Suprapubic skin (tissue), 4 donors: ENCODE measurements around the gene NRG4. TPM values are rescaled to one million over a fixed set of nuclear protein-coding genes. Genes with fewer than 3 reads are reported as not detected.

ENCODE experiments used
- DNase-seq, 2 donors: peaks; one replicate each; pipeline ENCODE4 v3.0.0-alpha.2; 2019; ENCODE audit warnings: low spot score in 2 of 2
- H3K27ac ChIP-seq: fragments of 200-600 bp; sonication (generic); one replicate; pipeline ENCODE4 v1.5.1; 2019
- H3K27me3 ChIP-seq: fragments of 200-600 bp; sonication (generic); one replicate; pipeline ENCODE4 v1.5.1; 2019
- H3K36me3 ChIP-seq: fragments of 200-600 bp; sonication (generic); one replicate; pipeline ENCODE4 v1.5.1; 2019
- H3K4me1 ChIP-seq: fragments of 200-600 bp; sonication (generic); one replicate; pipeline ENCODE4 v1.5.1; 2019
- H3K4me3 ChIP-seq: fragments of 200-600 bp; sonication (generic); one replicate; pipeline ENCODE4 v1.5.1; 2019; ENCODE audit warnings: mild to moderate bottlenecking
- H3K9me3 ChIP-seq: fragments of 200-600 bp; sonication (generic); one replicate; pipeline ENCODE4 v1.5.1; 2019
- EP300 ChIP-seq: sonication (generic); formaldehyde crosslinking; IDR thresholded peaks from one replicate; pipeline ENCODE4 v1.6.1; 2017; ENCODE audit warnings: antibody characterized with exemption
- POLR2A ChIP-seq, 2 donors: fragments of 450-650 bp; IDR thresholded peaks; one replicate each; pipeline ENCODE4 v1.6.1; 2017; ENCODE audit warnings: antibody characterized with exemption in 2 of 2, mild to moderate bottlenecking in 2 of 2, moderate library complexity in 2 of 2
- POLR2AphosphoS5 ChIP-seq, 3 donors: sonication (generic); formaldehyde crosslinking; IDR thresholded peaks; one replicate each; pipeline ENCODE4 v1.6.1; 2017; ENCODE audit warnings: antibody characterized with exemption in 3 of 3
- WGBS: methylation state at CpG from one replicate; pipeline ENCODE4 v1.1.5; 2018; 5-methylcytosine and 5-hydroxymethylcytosine counted together
- total RNA-seq, 4 donors: library from RNA; depleted of rRNA; stranded (reverse); fragments of >200 nt; gene quantifications; one replicate each; pipeline ENCODE4 v1.1.0, GENCODE V29; 2016
- TF ChIP-seq, protein P1 (sequence below), 2 donors: fragments of 200-600 bp in 1 of 2; fragments of 450-650 bp in 1 of 2; sonication (generic) in 1 of 2; IDR thresholded peaks; one replicate each; pipeline ENCODE4 v1.5.1; 2016 to 2019; ENCODE audit warnings: antibody characterized with exemption in 2 of 2, mild to moderate bottlenecking in 1 of 2, moderate library complexity in 1 of 2

NRG4 gene
- total RNA-seq, 4 donors from 2014 or later, result 0.17 to 4.6 (median 2.9) TPM

DNA sequence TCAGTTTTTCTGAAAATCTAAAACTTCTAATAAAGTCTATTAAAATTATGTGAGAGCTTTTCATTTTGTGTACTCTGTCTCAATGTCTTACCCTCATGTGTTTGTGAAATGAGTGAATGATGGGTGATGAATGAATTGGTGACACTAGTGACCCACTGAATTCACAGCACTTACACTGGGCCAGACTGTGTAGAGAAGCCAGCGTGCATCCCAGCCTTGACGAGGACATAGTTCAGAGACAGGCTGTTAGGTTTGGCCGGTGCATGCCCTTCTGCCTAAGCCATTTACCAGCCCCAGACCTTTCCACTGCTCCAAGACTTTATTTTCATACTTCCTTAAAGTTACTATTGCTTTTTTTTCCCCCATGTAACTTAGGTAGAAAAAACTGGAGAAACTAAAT, 69.8 kb downstream of the NRG4 start:
- peaks cover 2% of the 10 kb centered on the region for H3K4me1 ChIP-seq
- H3K27ac ChIP-seq, result no peak overlapping the region
- DNase-seq, result no peak
- no peak overlapping the region for H3K4me3 ChIP-seq
- 62% methylated on average over 3 of the region's 3 CpGs for WGBS
- TF ChIP-seq POLR2A (IDR thresholded peaks at IDR 0.05) (no peak), EP300 (no peak), POLR2AphosphoS5 (IDR thresholded peaks at IDR 0.05) (no peak)
- TF ChIP-seq, protein P1, sequence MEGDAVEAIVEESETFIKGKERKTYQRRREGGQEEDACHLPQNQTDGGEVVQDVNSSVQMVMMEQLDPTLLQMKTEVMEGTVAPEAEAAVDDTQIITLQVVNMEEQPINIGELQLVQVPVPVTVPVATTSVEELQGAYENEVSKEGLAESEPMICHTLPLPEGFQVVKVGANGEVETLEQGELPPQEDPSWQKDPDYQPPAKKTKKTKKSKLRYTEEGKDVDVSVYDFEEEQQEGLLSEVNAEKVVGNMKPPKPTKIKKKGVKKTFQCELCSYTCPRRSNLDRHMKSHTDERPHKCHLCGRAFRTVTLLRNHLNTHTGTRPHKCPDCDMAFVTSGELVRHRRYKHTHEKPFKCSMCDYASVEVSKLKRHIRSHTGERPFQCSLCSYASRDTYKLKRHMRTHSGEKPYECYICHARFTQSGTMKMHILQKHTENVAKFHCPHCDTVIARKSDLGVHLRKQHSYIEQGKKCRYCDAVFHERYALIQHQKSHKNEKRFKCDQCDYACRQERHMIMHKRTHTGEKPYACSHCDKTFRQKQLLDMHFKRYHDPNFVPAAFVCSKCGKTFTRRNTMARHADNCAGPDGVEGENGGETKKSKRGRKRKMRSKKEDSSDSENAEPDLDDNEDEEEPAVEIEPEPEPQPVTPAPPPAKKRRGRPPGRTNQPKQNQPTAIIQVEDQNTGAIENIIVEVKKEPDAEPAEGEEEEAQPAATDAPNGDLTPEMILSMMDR (IDR thresholded peaks at IDR 0.05), result no peak
- H3K27me3 ChIP-seq, result peaks cover 5% of the 10 kb centered on the region
- no peaks in the 10 kb centered on the region for H3K36me3 ChIP-seq
- H3K9me3 ChIP-seq, result no peaks in the 10 kb centered on the region

DNA sequence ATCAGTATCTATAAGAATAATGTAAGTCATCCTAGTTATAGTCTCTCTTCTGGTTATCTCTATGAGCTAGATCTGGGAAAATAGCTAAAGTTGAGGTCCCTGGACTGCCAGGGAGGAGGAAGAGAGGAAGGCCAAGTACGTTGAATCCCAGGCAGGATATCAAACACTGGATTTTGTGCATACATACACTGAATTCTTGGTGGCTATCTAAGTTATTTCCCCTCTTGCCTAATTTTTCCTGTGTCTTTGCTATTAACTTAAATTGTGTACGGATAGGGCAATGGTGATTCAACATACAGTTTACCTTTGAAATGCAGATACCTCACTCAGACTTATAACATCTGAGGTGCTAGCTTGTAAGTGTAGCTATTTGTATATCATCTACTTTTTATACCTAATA, 81.4 kb downstream of the NRG4 start:
- H3K9me3 ChIP-seq, result no peaks in the 10 kb centered on the region
- H3K4me1 ChIP-seq, result no peaks in the 10 kb centered on the region
- H3K27ac ChIP-seq, result no peak overlapping the region
- 96% methylated on average over 2 of the region's 2 CpGs for WGBS
- peaks cover 49% of the 10 kb centered on the region for H3K36me3 ChIP-seq
- no peak overlapping the region for H3K4me3 ChIP-seq
- no peaks in the 10 kb centered on the region for H3K27me3 ChIP-seq
- no peak for DNase-seq
- TF ChIP-seq, protein P1 (IDR thresholded peaks at IDR 0.05), result no peak
- TF ChIP-seq POLR2A (IDR thresholded peaks at IDR 0.05) (no peak), EP300 (no peak), POLR2AphosphoS5 (IDR thresholded peaks at IDR 0.05) (no peak)

DNA sequence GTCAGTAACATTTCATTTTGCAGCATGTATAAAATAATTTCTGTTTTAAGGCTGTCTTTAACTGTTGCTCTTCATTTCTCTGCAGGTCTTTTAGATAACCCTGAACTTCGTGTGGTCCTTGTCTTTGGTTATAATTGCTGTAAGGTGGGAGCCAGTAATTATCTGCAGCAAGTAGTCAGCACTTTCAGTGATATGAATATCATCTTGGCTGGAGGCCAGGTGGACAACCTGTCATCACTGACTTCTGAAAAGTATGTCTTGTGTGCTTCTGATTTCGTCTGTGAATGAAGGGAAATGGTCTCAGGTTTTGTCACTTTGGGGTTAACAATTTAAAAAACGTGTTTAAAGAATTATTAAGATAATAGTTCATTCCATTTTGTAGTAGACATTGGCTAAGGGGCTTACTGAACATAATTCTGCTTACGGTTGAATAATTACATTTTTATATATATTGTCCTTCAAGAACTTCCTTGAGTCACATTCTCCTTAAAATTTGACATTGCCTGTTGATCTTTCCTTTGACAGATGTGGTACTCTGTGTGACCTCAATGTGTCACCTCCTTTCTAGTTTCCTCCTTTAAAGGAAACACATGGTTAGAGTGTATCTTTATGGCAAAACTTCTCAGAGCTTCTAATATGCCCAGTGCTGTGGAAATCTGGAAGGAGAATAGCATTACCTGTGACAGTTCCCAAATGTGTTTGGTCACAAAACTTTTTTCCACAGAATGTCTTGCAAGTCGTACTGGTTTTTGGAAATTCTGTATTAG, 82.2 kb downstream of the NRG4 start:
- no peak for DNase-seq
- Histone ChIP-seq H3K9me3 (no peaks in the 10 kb centered on the region), H3K27ac (no peak overlapping the region), H3K36me3 (peaks cover 42% of the 10 kb centered on the region), H3K4me3 (no peak overlapping the region), H3K27me3 (no peaks in the 10 kb centered on the region), H3K4me1 (no peaks in the 10 kb centered on the region)
- TF ChIP-seq POLR2AphosphoS5 (IDR thresholded peaks at IDR 0.05) (no peak), POLR2A (IDR thresholded peaks at IDR 0.05) (no peak), EP300 (no peak)
- TF ChIP-seq, protein P1 (IDR thresholded peaks at IDR 0.05), result no peak
- 71% methylated on average over 5 of the region's 5 CpGs for WGBS

DNA sequence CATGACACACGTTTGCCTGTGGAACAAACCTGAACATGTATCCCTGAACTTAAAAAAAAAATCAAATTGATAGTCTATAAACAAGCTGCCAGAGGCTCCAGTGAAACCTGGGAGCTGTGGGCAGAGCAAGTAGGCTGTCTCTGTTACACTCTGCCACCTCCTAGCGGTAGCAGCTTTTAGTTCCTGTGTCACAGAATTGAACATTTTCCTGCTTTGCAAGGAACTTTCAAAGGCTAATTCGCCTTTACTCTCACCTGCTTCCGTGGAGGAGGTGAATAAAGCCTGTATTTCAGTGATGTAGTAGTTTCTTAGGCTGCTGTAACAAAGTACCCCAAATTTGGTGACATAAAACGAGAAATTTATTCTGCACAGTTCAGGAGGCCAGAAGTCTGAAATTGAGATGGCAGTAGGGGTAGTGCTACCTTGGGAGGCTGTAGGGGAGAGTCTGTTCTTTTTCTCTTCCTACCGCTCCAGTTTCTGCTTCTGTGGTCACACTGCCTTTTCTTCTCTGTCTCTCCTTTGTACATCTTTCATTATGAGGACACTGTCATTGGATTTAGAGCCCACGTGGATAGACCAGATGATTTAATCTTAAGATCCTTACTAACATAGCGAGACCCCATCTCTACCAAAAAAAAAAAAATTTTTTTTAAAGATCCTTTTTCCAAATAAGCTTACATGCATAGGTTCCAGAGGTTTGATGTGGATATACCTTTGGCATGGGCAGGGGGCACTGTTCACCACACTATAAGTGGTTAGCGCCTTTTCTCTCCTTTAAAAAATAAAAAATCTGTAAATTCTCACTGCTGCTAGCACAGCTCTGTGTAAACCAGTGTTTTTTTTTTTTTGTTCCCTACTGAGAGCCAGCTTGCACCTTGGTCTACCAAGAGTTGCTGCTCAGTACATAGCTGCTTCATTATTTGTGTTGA, 83.3 kb downstream of the NRG4 start:
- Histone ChIP-seq H3K9me3 (no peaks in the 10 kb centered on the region), H3K4me3 (no peak overlapping the region), H3K27ac (no peak overlapping the region), H3K27me3 (no peaks in the 10 kb centered on the region), H3K4me1 (no peaks in the 10 kb centered on the region), H3K36me3 (peaks cover 32% of the 10 kb centered on the region)
- 76% methylated on average over 9 of the region's 9 CpGs for WGBS
- TF ChIP-seq POLR2A (IDR thresholded peaks at IDR 0.05), result no peak
- TF ChIP-seq, protein P1 (IDR thresholded peaks at IDR 0.05), result no peak
- TF ChIP-seq EP300, result no peak
- no peak for TF ChIP-seq POLR2AphosphoS5 (IDR thresholded peaks at IDR 0.05)
- DNase-seq, result no peak

DNA sequence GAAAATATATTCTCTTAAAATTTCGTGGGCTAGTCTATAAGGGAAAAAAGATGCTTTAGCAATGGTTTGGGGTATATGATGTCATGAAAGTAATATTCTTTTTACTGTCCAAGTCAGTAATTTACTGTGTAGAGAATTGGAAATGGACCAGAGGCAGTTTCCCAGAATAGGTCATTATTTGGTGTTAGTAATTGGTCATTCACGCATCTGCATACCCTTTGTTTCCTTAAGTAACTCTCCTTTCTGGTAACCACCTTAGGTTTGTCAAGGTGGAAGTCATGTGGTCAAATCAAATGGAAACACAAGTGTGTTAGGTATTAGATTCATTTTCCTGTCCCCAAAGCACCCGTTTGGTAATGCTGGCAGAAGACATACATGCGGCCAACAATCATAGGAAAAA, 84.6 kb downstream of the NRG4 start:
- Histone ChIP-seq H3K4me1 (peaks cover 3% of the 10 kb centered on the region), H3K27me3 (no peaks in the 10 kb centered on the region), H3K27ac (no peak overlapping the region), H3K36me3 (peaks cover 18% of the 10 kb centered on the region), H3K4me3 (no peak overlapping the region), H3K9me3 (no peaks in the 10 kb centered on the region)
- DNase-seq, result no peak
- 90% methylated on average over 4 of the region's 4 CpGs for WGBS
- TF ChIP-seq, protein P1 (IDR thresholded peaks at IDR 0.05), result no peak
- TF ChIP-seq POLR2A (IDR thresholded peaks at IDR 0.05), result no peak
- no peak for TF ChIP-seq EP300
- TF ChIP-seq POLR2AphosphoS5 (IDR thresholded peaks at IDR 0.05), result no peak
